Uterus (tissue), 4 donors: ENCODE data around the gene LUZP2. TPM values are rescaled to one million over a fixed set of nuclear protein-coding genes. Genes with fewer than 3 reads are reported as not detected.

Experiments
- DNase-seq, 2 donors: peaks; one replicate each; pipeline ENCODE4 v3.0.0-alpha.2; 2019 to 2020
- H3K27ac ChIP-seq, 2 donors: fragments of 200-600 bp; sonication (generic); 1 replicate in 1 of 2; 2 replicates in 1 of 2; pipeline ENCODE4 v1.5.1; 2016 to 2018
- H3K27me3 ChIP-seq, 2 donors: fragments of 200-600 bp; sonication (generic); one replicate each; pipeline ENCODE4 v1.5.1; 2018 to 2019; ENCODE audit warnings: control low read depth in 1 of 2
- H3K36me3 ChIP-seq, 2 donors: fragments of 200-600 bp; sonication (generic); one replicate each; pipeline ENCODE4 v1.5.1; 2019; ENCODE audit warnings: control low read depth in 1 of 2
- H3K4me1 ChIP-seq, 2 donors: fragments of 200-600 bp; sonication (generic); one replicate each; pipeline ENCODE4 v1.5.1; 2018 to 2019; ENCODE audit warnings: control low read depth in 1 of 2
- H3K4me3 ChIP-seq, 2 donors: fragments of 200-600 bp; sonication (generic); 1 replicate in 1 of 2; 2 replicates in 1 of 2; pipeline ENCODE4 v1.5.1; 2018 to 2019; ENCODE audit warnings: mild to moderate bottlenecking in 1 of 2
- H3K9me3 ChIP-seq, 2 donors: fragments of 200-600 bp; sonication (generic); one replicate each; pipeline ENCODE4 v1.5.1; 2019; ENCODE audit warnings: control low read depth in 1 of 2
- CTCF ChIP-seq, 4 experiments: fragments of 200-600 bp in 2 of 4; fragments of 450-650 bp in 2 of 4; sonication (generic) in 2 of 4; IDR thresholded peaks; one replicate each; pipeline ENCODE4 v1.5.1; 2016 to 2019; ENCODE audit warnings: antibody characterized with exemption in 4 of 4, mild to moderate bottlenecking in 2 of 4, moderate library complexity in 1 of 4
- POLR2A ChIP-seq, 2 donors: fragments of 450-650 bp; IDR thresholded peaks; one replicate each; pipeline ENCODE4 v1.6.1; 2016; ENCODE audit warnings: antibody characterized with exemption in 2 of 2, mild to moderate bottlenecking in 1 of 2, moderate library complexity in 1 of 2
- intact Hi-C: fragments of 100-400 bp; cut with DNase I; formaldehyde crosslinking; loops from one replicate; pipeline ENCODE4 v1.15.1; 2023; ENCODE audit warnings: low total_unique reads
- total RNA-seq, 4 donors: library from RNA; depleted of rRNA in 3 of 4; stranded (reverse); fragments of >200 nt in 3 of 4; gene quantifications; one replicate each; pipeline versions ENCODE4 v1.1.0 to v1.2.4, GENCODE V29; 2014 to 2023
- donor health status: DM: yes; HTN: yes; CAD: no.

Gene LUZP2
- total RNA-seq, 4 donors from 2014 or later: 0.24 to 13.8 TPM; not detected in 2

GRCh38 chr11:24760681-24761080 is 263.8 kb downstream of the LUZP2 start:
- TF ChIP-seq POLR2A (IDR thresholded peaks at IDR 0.05) (no peak), CTCF (IDR thresholded peaks at IDR 0.05) (no peak)
- H3K27me3 ChIP-seq: no peaks in the 10 kb centered on the region

GRCh38 chr11:24762076-24762475 is 265.2 kb downstream of the LUZP2 start:
- H3K36me3 ChIP-seq: no peaks in the 10 kb centered on the region
- TF ChIP-seq POLR2A (IDR thresholded peaks at IDR 0.05) (no peak), CTCF (IDR thresholded peaks at IDR 0.05) (no peak)
- H3K27ac ChIP-seq: no peak overlapping the region
- DNase-seq: no peak
- no peaks in the 10 kb centered on the region for H3K9me3 ChIP-seq
- H3K4me3 ChIP-seq: no peak overlapping the region
- no peaks in the 10 kb centered on the region for H3K4me1 ChIP-seq
- H3K27me3 ChIP-seq: no peaks in the 10 kb centered on the region
- intact Hi-C loops: no loop called here

More at GRCh38 chr11:24760681-24761080, 263.8 kb downstream of the LUZP2 start:
- DNase-seq: no peak
- no peaks in the 10 kb centered on the region for H3K36me3 ChIP-seq
- H3K4me1 ChIP-seq: no peaks in the 10 kb centered on the region
- intact Hi-C loops: no loop called here
- H3K4me3 ChIP-seq: no peak overlapping the region
- no peaks in the 10 kb centered on the region for H3K9me3 ChIP-seq
- no peak overlapping the region for H3K27ac ChIP-seq

GRCh38 chr11:24767411-24767810 is 270.6 kb downstream of the LUZP2 start:
- no peaks in the 10 kb centered on the region for H3K36me3 ChIP-seq
- H3K9me3 ChIP-seq: no peaks in the 10 kb centered on the region
- intact Hi-C loops: no loop called here
- no peak overlapping the region for H3K27ac ChIP-seq
- H3K27me3 ChIP-seq: no peaks in the 10 kb centered on the region
- H3K4me3 ChIP-seq: no peak overlapping the region
- DNase-seq: no peak
- TF ChIP-seq POLR2A (IDR thresholded peaks at IDR 0.05): no peak
- TF ChIP-seq CTCF (IDR thresholded peaks at IDR 0.05): no peak
- H3K4me1 ChIP-seq: no peaks in the 10 kb centered on the region

GRCh38 chr11:24773322-24773721 is 276.5 kb downstream of the LUZP2 start:
- H3K27me3 ChIP-seq: no peaks in the 10 kb centered on the region
- DNase-seq: no peak
- intact Hi-C loops: no loop called here
- no peak overlapping the region for H3K4me3 ChIP-seq
- H3K9me3 ChIP-seq: no peaks in the 10 kb centered on the region
- TF ChIP-seq CTCF (IDR thresholded peaks at IDR 0.05): no peak
- no peak for TF ChIP-seq POLR2A (IDR thresholded peaks at IDR 0.05)
- H3K36me3 ChIP-seq: no peaks in the 10 kb centered on the region
- no peaks in the 10 kb centered on the region for H3K4me1 ChIP-seq
- H3K27ac ChIP-seq: no peak overlapping the region

- no peak overlapping the region for H3K27ac ChIP-seq
- no peaks in the 10 kb centered on the region for H3K9me3 ChIP-seq
- no peak for DNase-seq
- H3K4me1 ChIP-seq: no peaks in the 10 kb centered on the region
- H3K36me3 ChIP-seq: no peaks in the 10 kb centered on the region
- intact Hi-C loops: no loop called here
- H3K4me3 ChIP-seq: no peak overlapping the region
- no peak for TF ChIP-seq CTCF (IDR thresholded peaks at IDR 0.05)
- TF ChIP-seq POLR2A (IDR thresholded peaks at IDR 0.05): no peak
- H3K27me3 ChIP-seq: no peaks in the 10 kb centered on the region
Measured at GRCh38 chr11:24779791-24780190, 282.9 kb downstream of the LUZP2 start.
